CD1c-positive myeloid dendritic cell (primary cell): ENCODE results near the gene KCNC1.

Source experiments
- DNase-seq: peaks from one replicate; pipeline ENCODE4 v3.0.0-alpha.2; 2016; ENCODE audit errors: extremely low spot score

The KCNC1 gene

DNA sequence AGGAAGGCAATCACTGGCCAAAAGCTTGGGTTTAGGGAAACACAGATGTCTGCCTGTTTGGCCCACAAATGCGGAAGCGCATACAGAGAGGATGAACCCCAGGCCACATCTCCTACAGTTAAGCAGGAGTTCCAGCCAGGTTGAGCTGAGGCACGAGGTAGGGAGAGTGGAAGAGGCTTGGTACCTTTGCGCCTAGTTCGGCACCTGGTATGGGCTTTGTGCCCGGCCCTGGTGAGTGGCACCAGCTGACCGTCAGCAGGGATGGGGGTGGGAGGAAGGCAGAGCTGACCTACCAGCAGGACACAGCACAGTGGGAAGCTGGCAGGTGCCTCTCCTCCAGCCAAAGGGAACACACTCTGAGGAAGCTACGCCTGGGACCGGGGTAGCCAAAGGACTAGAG is 57.6 kb downstream of the KCNC1 start:
- DNase-seq = no peak

DNA sequence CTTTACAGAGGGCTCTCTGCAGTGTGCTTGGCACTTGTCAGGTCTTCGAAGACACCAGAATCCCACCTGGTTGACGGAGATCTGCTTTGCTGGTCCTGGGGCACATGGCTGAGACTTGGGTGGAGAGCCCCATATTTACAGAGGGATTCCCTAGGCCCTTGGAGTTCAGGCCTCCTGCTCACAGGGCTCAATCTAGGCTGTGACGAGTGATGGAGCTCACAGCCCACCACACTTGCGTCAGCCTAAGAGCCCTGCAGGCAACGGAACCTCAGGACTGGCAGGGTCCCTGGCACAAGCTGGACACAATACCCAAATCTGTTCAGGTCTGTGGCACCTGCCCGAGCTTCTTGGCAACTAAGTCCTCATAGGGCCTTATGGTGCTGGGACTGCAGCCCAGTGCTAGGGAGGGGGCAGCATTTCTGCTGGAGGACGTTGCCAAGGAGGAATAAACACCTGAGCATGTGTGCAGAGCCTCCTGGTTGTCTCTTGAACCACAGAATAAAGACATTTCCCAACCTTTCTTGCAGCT is 59.1 kb downstream of the KCNC1 start:
- DNase-seq = no peak

DNA sequence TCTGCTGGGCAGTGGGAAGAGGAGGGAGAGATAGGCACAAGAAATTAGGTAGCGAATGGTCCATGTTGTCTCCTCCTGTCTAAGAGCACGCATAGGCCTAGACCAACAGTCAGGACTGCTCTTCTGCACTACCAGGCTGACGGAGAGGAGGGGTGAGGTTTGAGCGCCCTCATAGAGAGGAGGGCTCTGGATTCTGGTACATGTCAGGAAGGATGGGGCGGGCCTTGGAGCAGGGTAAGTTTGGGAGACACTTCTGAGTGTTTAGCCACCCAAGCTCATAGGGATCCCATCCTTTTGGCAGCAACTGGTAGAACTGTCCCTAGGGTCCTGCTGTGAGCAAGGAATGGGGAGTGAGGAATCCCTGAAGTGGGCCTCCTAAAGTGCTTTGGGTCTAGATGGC is 60.4 kb downstream of the KCNC1 start:
- no peak for DNase-seq

DNA sequence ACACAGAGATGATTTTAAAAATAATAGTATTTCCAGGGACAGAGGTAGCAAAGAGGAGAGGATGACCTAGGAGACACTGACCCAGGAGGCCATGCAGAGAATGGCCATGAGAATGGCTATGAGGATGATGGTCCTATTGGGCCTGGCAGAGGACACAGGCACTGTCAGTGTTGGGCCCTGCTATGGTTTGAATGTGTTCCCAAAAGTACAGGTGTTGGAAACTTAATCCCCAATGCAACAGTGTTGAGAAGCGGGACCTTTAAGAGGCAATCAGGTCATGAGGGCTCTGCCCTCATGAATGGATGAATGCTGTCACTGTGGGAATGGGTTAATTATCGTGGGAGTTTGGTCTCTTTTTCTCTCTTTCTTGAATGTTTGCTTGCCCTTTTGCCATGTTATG is 61.6 kb downstream of the KCNC1 start:
- DNase-seq = no peak

DNA sequence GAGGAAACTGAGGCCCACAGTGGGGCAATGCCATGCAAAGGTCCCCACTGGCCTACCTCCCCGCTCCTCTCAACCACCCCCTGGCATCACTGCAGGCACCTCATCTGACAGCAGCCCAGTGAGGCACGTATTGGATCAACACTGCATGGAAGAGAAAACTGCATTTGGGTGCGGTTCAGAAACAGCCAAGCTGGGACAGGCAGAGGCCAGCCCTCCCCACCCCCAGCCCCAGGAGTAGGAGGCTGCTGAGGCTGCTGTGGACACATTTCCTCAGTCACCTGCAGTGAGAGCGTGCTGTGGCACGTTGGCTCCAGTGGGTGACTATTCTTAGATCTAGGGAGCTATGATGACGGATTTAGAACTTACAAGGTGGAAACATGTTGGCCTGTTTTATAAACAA is 63.7 kb downstream of the KCNC1 start:
- DNase-seq = no peak

DNA sequence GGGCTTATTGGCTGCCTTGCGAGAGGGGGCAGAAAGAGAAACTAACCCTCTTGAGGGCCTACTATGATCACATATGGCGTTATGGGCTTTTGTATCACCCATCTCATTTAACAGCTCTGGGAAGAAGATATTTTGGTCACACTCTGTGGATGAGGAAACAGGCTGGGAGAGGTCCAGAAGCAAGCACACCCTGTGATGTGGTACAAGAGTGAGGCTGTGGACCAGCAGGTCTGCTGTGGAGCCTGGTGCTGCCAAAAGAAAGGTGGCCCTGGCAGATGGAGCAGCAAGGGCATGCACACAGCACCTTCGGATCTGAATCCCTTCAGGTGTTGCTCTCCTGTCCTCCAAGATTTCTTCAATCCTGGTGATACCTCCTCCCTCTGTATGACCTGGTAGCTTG is 64.1 kb downstream of the KCNC1 start:
- no peak for DNase-seq

DNA sequence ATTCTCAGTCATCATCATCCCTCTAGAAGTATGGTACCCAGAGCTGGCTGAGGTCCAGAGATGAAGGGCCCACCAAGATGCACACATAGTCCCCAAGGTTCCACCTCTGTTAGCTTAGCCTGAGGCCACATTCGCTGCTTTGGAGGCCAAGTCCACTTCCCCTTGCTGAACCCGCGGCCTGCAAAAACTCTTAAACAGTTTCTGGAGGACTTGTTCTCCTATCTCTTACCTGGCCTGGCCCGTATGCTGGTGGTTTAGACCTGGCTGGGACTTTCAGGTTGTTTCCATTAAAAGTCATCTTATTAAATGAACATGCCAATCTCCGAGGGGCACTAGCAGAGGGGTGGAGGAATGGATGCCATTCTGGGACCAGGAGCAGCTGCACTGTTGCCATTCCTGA is 64.6 kb downstream of the KCNC1 start:
- no peak for DNase-seq

DNA sequence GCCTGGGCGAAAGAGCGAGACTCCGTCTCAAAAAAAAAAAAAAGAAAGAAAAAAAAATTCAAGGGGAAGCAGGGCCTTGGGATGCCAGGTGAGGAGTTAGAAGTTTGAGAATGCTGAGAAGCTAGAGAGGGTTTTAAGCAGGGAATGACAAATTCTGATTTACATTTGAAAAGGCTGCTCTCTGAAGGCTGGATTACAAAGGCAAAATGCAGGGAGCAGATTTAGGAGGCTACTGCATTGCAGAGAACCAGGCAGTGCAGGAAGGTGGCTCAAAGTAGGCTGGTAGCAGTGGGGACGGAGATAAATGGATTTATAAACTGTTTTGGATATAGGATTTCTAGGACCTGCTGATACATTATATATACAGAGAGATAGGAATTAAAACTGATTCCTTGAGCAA is 66.6 kb downstream of the KCNC1 start:
- no peak for DNase-seq

DNA sequence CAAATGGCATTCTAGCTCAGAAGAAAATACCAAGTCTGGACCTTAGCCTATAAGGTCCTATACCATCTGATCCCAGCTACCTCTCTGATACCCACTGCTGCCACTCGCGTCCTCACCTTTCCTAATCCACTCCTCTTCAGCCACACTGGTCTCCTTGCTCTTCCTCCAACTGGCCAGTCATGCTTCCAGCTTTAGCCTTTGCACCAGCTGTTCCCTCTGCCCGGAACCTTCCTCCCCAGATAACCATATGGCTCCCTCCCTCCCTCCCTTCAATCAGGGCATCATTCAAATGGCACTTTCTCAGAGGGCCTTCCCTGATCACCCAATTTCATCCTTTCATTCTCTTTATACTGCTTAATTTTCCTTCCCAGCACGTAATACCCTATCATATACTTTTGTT is 67.9 kb downstream of the KCNC1 start:
- DNase-seq = no peak

DNA sequence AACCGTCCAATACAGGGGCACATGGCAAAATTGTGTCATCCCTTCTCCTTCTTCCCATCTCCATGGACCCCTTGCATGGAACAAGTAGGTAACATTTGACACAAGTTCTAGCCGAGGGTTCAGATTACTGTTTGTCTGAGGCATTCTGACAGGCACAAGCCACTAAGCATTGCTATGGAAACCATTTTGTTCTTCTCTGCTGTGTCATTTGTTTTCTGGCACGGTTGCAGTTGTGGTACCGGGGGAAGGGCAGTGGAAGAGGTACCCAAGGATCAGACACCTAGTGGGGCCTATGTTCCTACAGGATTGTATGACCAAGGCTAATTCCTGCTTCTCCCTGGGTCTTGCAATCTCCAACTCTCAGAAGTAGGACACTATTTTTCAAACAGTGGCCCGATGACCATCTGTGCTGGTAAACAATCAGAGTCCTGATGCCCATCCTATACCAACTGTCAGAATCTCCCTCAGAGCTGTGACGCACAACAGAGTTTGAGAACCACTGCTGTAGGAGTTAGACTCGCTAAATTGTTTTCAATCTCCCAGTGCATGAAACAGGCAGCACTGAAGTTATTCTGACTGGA is 69.3 kb downstream of the KCNC1 start:
- no peak for DNase-seq

DNA sequence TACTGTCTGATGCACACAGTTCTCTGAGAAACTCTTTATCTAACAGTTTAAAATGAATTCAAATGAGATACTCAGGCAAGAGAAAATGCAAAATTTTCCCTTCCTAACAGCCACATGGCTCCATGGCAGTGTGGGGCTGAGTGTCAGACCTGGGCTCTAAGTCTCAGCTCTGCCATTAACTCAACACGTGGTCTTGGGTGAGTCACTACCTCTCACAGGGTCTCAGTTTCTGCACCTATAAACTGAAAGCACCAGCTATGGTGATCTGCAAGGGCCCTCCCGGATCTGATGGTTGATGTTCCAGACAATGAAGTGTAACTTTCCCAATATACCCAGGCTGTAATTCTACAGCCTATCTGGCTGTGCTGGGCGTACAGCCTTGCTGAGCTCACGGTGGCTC is 70.5 kb downstream of the KCNC1 start:
- DNase-seq = no peak

DNA sequence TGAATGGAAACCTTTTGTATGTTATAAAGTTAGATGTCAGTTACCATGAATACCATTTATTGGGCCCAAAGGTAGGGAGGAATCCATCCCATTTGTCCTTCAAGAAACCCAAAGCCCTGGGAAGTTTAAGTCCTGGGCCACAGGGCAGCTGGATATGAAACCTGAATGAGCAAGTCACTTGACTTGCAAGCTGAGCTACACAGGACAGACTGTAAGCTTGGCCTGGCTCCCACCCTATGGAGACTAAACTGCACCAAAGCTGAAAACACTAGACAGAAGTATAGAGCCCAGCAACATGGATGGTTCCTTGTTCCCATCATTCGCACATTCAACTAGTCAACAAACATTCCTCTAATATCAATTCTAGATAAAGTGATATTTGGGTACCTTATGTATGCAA is 71.3 kb downstream of the KCNC1 start:
- no peak for DNase-seq

DNA sequence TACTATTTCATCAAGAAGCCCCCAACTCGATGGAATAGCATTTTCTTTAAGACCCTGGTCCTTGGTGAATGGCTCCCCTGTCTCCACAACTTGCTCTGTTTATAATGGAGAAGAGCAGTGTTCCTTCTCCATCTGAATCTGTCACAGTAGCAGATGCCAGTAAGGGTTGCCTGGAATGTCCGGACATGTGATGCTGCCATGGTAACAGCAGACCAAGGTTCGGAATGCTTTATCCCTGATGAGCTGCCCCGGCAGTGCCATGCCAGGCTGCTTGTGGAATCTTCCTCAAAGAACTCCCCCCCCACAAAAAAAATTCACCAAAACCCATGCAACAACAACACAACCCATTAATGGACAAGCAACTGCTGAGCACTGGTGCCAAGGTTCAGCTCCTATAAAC is 72.5 kb downstream of the KCNC1 start:
- no peak for DNase-seq

DNA sequence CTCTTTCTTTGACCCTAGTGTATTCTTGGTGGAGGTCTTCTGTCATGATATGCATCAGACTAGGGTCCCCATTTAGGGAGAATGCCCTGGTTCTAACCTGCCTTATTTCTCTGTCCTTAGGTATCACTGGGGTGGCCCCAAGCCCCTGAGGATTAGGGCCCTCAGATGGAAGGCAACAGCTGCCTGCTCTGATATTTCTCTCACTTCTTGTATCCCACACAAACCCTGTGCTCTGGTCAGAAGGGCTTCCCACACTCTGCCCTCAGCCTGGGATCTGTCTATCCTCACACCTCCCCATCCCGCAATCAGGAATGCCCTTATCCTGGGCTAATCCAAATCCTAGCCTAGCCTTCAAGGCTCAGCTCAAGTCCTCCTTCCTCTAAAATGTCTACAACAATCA is 75.5 kb downstream of the KCNC1 start:
- no peak for DNase-seq

DNA sequence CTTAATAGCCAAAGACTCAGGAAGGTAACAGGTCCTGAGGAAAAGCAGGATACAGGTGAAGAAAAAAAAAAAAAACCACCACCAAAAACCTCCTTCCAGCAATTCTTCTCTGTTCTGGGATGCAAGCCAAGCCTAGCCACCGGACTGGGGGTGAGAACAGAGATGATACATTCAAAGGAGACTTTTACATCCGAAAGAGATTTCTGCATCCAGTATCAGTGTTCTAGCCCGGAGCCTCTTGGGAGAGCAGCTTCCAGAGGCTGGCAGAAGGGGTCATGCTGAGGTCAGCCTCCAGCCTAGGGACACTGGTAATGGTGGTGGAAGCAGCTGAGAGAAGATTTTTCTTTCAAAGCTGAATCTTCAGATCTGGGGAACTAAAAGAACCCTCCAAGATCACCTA is 76.2 kb downstream of the KCNC1 start:
- DNase-seq = no peak

DNA sequence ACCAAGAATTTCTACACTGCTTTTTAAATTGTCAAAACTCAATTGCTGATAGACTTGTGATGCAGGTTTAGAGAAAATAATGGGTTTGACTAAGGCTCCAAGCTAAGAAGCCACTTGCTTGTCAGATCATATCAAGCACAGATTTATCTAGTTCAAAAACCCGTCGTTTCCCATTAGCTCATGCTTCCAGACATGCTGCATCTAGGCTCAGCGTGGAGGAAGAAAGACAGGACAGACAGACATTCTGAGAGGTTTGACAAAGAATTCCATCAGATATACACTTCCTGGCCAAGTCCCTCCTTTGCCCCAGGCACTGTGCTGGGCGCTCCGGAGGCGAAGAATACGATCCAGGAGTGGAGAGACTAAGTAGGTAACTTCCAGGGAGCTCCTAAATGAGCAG is 76.8 kb downstream of the KCNC1 start:
- DNase-seq = no peak

DNA sequence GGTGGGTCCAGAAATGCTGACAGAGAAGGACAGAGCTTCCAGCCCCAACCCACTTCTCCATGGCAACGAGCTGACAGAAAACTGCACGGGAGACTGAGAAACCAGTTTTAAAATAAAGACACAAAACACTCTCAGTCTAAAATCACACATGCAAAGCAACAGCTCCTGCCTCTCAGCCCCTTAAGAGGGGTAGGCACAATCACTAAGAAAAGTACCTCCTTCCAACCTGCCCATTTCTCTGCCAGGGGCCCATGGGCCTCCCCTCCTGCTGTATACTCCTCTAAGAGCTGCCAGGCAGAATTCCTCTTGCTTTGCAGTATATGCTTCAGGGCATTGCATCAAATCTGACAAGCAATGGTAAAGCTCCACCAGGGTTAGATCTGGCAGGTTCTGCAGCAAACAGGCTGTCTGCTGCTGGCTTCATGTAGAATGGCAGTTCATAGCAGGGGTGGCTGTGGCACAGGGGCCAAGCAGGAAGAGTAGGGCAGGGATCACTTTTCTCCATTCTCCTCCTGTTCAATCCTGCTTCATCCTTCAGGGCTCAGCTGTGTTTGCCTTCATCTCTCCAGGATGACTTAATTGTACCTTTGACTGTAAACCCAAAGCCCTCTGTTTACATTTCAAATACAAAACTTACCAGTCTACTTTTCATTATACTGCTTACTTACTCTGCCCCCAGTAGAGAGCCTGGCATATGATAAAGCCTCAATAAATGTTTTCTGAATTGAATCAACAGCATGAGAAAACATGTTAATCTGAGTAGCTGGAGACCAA is 77.7 kb downstream of the KCNC1 start:
- no peak for DNase-seq

DNA sequence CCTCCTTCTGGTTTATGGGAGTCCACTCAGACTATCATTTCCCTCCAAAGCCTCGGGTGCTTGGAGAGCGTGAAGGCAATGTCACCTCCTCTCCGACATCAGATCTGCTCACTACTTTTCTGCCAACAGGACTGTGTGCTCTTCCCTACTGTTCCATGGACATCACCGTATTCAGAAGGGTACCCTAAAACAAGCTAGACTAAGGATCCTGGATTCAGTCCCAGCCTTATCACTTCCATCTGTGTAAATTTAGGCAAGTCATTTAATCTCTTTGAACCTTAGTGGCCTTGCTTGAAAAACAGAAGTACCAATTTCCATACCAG is 78.2 kb downstream of the KCNC1 start:
- DNase-seq = no peak

DNA sequence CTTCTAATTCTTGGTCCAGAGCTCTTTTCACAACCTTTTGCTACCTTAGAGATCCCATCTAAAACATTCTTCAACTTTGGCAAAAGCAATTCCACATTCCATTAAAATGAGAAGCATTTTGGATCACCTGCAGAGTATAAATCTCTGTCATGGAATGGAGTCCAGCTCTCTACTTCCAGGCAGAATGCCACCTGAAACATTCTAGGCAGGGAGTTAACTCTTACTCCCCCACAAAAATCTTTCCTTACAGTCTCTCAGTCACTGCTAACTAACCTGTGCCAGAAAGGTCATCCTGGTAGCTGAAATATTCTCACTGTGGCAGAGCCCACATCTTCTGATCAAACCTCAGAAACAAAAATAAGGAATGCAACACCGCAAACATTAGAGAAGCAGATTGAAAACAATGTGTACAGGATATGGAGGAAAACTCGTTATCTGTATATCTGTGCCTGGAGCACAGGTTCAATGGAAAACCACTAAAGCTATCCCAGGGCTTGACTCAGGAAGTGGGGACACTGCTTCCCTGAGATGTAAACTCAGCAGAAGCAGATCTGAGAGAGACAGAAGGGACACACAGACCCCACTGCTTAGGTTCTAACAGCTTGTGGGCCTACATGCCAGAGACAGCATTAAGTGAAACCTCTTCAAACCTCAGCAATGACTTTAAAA is 78.9 kb downstream of the KCNC1 start:
- DNase-seq = no peak

DNA sequence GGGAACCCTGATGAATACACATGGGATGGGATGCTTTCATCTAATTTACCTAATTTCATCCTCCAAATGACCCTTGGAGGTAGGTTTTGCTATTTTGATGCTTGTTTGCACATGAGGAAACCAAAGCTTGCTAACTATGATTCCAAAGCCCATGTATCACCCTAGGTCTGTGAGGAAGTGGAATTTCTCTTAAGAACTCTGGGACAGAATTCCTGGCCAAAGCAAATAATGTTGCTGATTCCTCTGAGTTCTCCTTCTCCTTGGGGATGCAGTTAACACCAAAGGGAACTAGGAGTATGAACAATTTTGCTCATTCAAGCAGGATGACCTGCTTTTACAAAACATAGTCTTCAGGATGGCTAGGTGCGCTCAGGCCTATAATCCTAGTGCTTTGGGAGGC is 80.0 kb downstream of the KCNC1 start:
- no peak for DNase-seq

DNA sequence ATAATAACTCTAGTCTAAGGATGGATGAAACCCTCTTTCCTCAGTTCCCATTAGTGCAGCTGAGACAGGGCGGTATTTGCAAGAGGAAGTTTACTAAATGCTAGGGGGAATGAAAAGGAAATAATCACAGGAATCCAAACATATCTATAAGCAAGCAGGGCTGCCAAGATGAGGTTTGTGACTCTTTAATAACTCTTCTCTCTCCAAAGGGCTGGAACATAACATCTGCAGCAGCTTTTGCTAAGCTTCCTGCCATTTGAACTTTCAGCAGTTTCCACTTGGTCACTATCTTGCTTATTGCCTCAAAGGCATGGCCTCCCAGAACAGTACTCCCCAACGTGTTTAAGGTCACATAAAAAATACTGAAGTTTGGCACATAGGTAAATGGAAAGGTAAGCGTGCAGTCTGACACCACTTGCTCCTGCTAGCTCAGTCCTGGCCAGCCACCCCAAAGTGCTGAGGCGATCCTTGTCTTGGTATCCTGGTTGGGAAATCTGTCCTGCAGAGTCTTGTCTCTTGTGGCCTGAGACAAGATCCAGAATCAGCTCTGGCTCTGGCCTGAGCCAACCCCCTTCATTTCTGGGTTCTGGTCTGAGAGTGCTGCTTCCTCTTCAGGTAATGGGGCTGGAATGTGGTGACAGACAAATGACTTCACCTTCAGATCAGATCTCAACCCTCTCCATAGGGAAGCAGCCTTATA is 81.8 kb downstream of the KCNC1 start:
- no peak for DNase-seq

DNA sequence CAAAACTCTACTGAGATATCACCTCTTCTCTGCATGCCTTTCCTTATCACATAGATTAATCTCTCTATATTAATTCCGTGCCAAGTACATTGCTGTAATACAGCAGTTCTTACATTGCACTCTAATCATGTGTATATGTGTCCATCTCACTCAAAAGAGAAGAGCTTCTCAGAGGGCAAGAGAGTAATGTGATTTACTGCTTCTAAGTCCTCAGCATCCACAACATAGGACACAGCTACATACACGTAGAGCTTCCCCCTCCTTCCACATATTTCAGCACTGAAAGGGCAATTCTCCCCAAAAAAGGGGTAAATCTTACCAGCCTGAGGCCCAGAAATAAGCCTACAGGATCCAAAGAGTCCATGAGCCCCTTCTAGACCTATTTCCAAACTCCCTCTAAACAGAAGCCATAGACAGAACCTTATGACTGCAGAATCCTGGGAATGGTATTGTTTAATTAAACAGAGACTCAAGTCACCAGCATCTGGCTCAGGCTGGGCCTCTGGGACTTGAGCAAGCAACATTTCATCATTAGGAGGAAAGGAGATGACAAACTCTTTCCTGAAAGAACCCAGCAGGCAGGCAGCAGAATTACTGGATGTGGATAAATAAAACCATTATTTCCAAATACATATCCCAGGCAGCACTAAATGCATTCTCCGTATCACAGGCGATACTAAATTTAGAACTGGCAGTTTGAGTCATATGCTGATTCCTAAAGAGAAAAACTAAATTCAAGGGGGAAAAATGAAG is 87.2 kb downstream of the KCNC1 start:
- DNase-seq = no peak
